GM10266 (cell line): ENCODE measurements around the gene MBLAC1.

ENCODE experiments used
- DNase-seq: peaks from one replicate; pipeline ENCODE4 v3.0.0; 2012; ENCODE audit errors: extremely low spot score
- CTCF ChIP-seq: IDR thresholded peaks from 2 replicates; pipeline ENCODE4 v1.5.1; 2012; ENCODE audit warnings: mild to moderate bottlenecking, low read depth; ENCODE audit not compliant: control insufficient read depth, insufficient read depth; ENCODE audit errors: missing control alignments

MBLAC1 gene

GRCh38 chr7:100157069-100157333, 30.2 kb downstream of the MBLAC1 start:
- TF ChIP-seq CTCF: no peak

GRCh38 chr7:100157334-100158228, 30.8 kb downstream of the MBLAC1 start:
- DNase-seq: no peak
- no peak for TF ChIP-seq CTCF

More at GRCh38 chr7:100157069-100157333, 30.2 kb downstream of the MBLAC1 start:
- DNase-seq: no peak

GRCh38 chr7:100158229-100159098, 31.7 kb downstream of the MBLAC1 start, which contains the start of gene TRAPPC14:
TSS of gene TRAPPC14 (minus strand) at chr7:100158723. CDS start at chr7:100158499, 224 bp downstream.
- no peak for TF ChIP-seq CTCF
- DNase-seq: peak; percentile 97

- no peak for DNase-seq
- no peak for TF ChIP-seq CTCF
Observed at GRCh38 chr7:100159099-100159623, 32.4 kb downstream of the MBLAC1 start.

GRCh38 chr7:100160067-100160466, 33.3 kb downstream of the MBLAC1 start:
- no peak for DNase-seq
- TF ChIP-seq CTCF: no peak

- TF ChIP-seq CTCF: no peak
- DNase-seq: no peak
Observed at GRCh38 chr7:100163006-100163531, 36.3 kb downstream of the MBLAC1 start.
